ENCODE data around the gene AOPEP.
"Not testable (repeated sequence)": the region's sequence is repeated elsewhere in the genome, so short reads cannot be mapped to it uniquely, and the experiment has no call there.

AOPEP gene

GRCh38 chr9:95017661-95018060, 291.2 kb downstream of the AOPEP start:
- no peak for DNase-seq (ENCODE audit: low read depth, low spot score)

- DNase-seq (ENCODE audit: low read depth, low spot score): no peak
These were observed 291.8 kb downstream of the AOPEP start for GRCh38 chr9:95018099-95018936.

DNA sequence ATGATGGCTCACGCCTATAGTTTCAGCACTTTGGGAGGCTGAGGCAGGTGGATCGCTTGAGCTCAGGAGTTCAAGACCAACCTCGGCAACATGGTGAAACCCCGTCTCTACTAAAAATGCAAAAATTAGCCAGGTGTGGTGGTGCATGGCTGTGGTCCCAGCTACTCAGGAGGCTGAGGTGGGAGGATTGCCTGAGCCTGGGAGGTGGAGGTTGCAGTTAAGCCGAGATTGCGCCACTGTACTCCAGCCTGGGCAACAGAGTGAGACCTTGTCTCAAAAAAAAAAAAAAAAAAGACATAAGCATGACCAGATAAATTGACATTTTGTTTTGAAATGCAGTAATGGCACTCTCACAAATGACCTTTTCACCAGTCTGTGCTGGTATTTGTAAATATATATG, 294.1 kb downstream of the AOPEP start:
- not testable (repeated sequence) for DNase-seq (ENCODE audit: low read depth, low spot score)

DNA sequence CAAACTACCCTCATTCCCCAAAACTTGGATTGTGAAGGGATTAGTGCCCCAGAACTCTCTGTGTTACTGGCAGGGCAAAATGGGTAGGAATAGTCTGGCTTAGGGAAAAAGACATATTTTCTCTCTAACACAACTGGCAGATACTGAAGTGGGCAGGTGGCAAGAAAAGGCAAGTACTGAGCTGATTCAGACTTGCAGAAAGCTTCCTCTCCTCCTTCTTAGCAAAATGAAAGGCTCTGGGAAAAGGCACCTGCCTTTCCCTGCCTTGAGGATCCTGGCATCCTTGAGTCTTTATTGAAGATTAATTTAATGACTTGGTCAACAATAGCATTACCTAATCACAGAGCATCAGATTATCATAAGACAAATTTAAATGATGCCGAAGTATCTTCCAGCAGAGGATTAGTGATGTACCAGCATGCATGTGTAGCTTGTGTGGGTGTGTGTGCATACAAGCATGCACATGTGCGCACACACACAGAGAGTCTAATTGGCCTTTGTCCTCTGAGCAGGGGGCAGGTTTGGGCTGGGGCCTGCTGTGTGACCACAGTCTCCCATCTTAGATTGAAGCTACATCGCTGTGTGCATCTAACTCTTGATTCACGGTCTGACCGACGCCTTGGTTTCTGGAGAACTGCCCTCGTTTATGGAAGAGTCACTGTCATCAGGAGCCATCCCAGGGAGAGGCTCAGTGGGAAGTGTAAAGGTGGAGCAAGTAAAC, 294.8 kb downstream of the AOPEP start:
- DNase-seq (ENCODE audit: low read depth, low spot score): no peak

DNA sequence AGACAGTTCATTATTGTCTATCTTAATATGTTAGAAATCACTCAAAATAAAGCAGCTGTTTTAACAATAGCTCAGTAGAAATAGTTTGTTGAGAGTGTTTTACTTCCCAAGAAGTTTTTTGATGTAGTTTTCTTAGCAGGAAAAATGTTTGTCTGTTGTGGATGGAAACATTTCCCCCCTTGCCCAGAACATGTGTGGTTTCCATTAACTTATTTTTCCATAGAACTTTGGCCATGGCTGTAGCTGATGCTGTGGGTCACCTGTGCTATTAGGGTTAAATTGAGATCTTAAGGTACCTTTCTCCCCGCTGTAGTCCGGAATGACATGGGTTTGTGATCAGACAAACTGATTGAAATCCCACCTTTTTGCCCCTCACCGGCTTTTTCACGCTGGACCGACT, 296.2 kb downstream of the AOPEP start:
- no peak for DNase-seq (ENCODE audit: low read depth, low spot score)

DNA sequence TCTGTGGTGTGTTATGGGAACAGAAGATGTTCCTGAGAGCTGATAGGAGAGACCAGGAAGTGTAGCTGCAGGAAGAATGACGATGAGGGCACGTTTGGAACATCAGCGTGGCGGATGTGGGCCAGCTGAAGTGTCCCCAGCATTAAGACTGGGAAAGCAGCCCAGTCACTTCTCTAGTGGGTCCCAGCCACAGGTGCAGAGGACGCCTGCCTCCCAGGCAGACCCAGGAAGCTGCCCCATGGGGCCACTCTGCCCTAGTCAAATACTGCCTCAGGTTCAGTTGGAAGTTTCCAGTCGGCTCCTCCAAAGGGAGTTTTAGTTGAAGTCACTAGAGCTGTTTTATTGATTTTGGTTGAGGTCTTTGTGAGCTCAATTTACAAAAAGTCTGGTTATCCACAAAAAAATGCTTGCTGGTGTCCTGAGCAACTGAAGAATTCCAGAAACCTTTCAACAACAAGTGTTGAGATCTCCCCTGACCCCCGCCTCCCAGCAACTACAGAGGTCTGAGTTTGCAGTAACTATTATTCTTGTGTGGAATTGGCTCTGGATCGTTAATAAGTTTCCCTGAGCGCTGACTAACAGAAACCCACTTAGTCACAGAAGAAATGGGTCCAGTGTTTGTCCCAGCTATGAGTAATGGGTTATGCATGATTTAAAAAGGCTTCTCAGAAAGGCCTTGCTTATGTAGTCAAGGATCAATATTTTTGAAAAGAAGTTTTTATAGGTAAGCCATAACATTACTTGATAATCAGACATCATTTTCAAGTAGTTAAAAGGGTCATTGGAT, 296.9 kb downstream of the AOPEP start:
- DNase-seq (ENCODE audit: low read depth, low spot score): no peak

- DNase-seq (ENCODE audit: low read depth, low spot score): no peak
These were observed 297.7 kb downstream of the AOPEP start for GRCh38 chr9:95024097-95024671.

DNA sequence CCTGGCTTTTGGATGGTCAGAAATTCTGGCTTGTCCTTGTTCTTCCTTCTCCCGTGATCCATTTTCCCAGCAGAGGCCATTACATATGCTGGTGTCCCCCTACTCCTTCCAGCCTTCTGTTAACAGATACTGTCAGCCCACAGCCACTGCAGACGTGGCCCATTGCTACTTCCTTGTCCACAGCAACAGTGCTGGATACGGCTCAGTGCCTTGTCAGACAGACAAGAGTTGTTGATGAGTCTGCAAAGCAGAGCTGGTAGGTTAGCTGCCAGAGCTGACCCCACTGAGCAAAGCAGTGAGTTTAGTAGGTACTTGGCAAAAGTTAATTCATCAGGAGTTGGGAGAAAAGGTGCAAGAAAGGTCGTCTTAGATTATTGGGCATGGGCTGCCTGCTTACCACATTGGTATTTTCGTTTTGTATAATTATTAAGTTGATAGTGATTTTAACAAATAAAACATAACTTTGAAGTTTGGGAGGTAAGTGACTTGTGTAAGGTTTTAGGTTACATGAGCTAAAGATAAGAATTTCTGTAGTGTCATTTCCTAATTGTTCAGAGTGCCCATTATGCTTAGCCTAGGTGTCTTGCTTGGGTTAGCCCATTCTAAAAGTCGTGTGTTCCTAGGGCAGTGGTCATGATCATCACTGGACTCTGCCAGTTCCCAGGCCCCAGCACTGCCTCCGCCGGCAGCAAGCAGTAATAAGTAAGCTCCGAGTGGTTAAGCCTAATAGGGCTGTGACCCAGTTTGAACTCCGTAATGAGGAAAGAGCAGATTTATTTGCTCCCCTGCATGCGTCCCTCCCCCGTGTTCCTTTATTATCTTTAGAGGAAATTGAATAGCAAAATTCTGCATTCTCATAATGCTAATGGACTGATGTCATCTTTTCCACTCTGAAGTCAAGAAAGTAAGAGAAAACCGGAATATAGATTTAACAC, 299.0 kb downstream of the AOPEP start:
- DNase-seq (ENCODE audit: low read depth, low spot score): no peak

- no peak for DNase-seq (ENCODE audit: low read depth, low spot score)
These were observed 299.6 kb downstream of the AOPEP start for GRCh38 chr9:95026148-95026524.

GRCh38 chr9:95027914-95028852, 301.7 kb downstream of the AOPEP start:
- no peak for DNase-seq (ENCODE audit: low read depth, low spot score)

GRCh38 chr9:95028853-95029219, 302.3 kb downstream of the AOPEP start:
- no peak for DNase-seq (ENCODE audit: low read depth, low spot score)

DNA sequence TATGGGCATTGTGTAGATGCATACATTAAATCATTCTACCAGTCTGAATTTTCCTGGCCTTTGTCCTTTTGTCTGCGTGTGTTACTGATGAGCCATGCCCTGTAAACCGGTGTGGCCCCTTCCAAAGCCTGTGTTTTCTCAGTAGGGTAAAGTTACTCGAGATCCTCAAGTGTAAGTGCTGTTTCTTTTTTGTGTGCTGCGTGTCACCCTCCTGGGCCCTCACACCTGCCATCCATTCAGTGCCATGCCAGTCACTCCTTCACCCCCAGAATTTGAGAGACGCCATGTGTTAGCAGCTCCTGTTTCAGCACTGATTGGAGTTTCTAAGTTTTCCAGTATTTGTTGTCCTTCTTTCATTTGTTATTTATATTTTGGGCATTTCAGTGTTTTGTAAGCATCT, 302.8 kb downstream of the AOPEP start:
- DNase-seq (ENCODE audit: low read depth, low spot score): no peak

DNA sequence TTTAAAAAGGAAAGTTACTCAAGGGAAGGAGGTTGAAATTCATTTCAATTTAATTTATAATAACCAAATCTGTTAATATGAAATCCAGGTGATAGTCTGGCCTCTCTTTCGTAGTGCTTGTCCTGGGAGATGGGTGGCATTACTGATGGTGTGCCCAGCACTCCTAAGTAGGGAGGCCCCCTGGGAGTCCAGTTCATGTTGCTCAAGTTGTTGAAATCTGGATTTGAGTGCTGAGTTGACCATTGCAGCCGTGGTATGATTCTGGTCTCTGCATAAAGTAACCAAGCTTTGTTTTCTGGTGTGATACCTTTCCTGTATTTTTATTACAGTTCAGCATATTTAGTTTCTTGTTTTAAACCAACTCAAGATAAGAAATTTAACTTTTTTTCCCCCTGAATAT, 303.2 kb downstream of the AOPEP start:
- DNase-seq (ENCODE audit: low read depth, low spot score): no peak

DNA sequence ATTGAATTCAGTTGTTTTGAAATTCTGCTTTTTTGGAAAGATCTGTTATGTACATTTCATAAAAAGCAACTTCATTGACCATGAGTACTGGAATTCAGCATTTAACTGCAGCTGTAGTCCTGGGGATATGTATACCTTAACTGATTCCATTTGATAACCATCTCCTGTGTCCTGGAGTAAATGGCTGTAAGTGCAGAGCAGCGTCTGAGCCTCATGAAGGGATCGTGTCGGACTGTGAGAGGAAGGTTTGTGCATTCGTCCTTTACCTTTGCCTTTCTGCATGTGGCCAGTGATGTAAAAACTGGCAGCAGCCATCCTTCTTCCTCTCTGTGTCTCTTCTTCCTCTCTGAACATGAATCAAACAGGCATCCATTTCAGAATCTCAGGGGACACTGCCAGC, 303.8 kb downstream of the AOPEP start:
- DNase-seq (ENCODE audit: low read depth, low spot score): no peak

DNA sequence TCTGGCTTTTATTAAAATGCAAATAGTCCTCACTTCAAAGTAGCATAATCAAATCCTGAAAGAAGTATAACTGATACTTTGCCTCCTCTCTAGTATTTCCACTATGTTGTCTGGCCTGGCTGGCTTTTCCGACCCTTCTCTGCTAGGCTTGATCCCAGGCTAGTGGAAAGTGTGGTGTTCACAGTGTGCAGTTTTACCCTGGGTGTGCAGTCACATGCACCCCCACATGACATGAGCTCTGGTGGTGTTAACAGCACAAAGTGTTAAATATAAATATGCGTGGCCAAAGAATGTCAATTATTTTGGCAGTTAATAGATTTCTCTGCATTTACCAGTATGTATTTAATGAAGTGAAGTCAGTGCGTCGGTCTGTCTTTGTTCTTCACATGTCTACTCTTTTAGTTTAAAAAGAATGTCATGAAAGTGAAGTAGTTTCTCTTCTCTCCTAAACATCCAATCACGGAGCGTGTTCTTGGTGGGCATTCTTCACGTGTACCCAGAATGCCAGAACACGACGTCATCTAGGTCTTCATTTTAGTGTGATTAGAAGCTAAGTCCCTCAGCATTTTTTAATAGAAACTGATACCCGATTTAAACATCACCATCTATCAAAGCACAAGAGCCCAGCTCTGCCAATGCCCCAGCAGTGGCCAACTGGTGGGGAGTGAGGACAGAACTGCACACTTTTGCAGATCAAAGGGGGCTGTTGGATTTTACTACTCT, 304.6 kb downstream of the AOPEP start:
- DNase-seq (ENCODE audit: low read depth, low spot score): no peak

DNA sequence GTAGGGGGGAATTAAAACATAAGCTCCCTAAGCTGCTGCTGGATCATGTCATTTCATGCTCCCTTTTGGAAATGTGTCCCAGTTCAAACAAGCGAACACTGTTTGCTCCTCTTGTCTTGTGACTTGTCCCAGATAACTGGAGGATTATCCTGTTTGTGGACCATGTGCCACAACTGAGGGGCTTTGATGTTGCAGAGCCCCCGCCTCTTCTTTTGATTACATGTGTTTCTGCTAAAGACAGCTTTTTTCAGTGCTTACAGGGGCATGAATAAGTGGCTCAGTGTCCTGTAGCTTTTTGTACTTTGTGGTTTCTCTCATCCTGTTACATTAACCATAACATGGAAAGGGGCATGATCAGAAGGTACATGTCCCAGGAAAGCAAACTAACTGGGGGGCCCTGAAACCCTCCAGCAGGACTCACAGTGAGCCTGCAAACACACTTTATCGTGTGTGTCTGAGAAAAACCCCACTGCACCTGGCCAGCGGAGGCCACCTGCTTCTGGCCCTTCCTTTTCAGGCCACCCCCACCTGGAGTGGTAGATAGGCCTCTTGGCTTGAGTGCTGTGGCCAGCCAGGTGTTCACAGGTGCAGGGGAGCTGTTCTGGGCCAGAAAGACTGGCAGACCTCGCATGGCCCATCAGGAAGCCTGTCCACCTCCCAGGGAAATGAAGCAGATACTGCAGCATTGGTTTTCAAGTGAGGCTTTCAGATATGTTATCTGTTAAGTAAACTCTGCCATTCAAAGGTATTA, 305.4 kb downstream of the AOPEP start:
- DNase-seq (ENCODE audit: low read depth, low spot score): no peak

DNA sequence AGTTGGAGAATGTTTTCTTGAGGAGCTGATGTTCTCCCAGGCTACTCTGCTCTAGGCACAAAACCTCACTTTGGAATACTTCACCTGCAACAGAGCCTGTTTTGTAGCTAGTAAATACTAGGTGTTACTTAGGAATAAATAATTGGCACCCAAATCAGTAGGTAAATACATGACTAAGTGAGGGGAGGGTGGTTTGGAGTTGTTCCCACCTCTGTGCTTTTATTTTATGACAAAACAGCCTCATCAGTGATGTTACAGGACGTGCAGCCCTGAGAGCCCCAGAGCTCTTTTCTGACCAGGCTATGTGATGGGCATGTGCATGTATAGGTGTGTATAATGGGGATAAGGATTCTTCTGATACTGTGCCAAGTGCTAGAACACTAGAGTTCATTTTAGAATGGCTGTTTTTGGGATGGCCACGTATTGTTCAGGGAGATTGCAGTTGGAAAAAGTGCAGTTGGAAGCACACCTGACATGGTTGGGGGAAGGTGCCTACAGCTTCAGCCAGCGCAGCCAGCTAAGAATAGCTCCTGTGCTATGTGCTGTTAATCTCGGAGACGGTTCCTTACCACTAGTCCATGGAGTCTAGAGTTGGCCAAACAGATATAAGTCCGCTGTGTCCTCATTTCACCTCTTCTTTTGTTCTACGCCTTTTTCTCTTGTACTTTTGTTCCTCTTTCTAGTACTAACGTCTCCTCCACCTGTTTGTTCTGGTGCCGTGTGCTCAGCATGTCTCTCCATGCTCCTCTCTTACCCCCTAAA, 306.3 kb downstream of the AOPEP start:
- DNase-seq (ENCODE audit: low read depth, low spot score): no peak

- no peak for DNase-seq (ENCODE audit: low read depth, low spot score)
These were observed 309.3 kb downstream of the AOPEP start for GRCh38 chr9:95035846-95036245.

All from activated naive CD8-positive, alpha-beta T cell treated with anti-CD3 and anti-CD28 coated beads, Interleukin-2, amount 50 U/mL, for 16 hours (primary cell).